GF-D8 (cell line): ENCODE data around the gene PTCSC3.

ENCODE experiments used
- DNase-seq: peaks from one replicate; lab custom pipeline; 2025; lab: John Stamatoyannopoulos, UW

The PTCSC3 gene

DNA sequence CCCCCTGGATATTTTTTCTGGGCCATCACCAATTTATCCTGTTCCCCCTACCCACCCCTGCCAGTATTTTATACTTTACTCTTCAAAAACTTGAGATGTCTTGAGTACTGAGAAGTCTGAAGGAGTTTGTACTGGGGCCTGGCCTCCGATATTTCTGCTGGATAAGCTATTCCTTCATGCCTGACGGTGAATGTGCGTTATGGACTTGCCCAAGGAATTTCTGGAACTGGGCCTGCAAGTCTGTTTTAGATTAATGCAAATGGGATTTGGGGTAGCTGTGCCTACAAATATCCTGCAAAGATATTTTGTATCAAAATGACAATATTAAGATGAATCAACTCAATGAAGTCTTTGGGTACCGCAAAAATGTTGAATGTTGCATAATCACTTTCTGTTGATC is at the start of gene PTCSC3:
Gene PTCSC3 (minus strand): TSS at position 199 of the 400 bp plus-strand sequence.
- DNase-seq = no peak

GRCh38 chr14:36226164-36226563 is 49.6 kb upstream of the PTCSC3 start:
- no peak for DNase-seq

- DNase-seq = no peak
These were observed 47.7 kb upstream of the PTCSC3 start for GRCh38 chr14:36224176-36224575.

DNA sequence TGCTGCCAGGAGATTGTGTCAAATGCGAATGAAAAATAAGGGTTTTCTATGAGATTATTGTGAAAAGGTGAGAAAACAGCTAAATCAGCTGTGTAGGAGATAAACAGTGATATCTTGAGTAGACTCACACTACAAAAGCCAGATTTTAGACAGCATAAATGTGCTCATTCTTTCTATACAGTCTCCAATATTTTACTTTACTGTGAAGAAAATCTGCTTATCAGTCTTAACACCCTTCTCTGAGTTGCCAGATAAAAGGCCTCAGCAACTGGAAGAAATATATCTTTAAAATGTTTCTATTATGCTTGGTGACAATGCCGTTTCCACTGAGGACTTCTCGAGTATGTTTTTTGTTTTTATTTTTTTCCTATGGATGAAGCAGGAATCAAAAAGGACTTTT is 47.0 kb upstream of the PTCSC3 start:
- no peak for DNase-seq

DNA sequence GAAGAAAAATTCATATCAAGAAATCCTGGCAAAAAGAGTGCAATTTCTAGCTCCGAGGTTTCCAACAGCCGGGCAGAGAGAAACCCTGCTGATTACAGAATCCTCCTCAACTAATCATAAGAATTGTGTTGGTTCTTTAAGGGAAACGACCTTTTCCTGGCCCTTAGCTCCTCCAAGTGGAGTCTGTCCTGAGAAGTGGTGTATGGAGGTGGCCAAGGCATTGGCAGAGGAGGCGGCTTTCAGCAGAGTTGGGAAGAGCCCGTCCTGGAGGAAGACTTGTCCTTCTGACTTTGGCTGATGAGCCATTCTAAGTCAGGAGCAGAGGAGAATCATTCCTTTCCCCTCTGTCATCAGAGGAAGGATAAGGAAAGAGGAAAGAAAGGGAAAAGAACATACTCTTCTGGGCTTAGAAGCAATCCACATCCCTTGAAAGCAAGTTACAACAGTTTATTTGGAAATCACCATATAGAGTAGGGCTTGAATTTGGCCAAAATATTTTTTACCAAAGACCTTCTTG is 46.5 kb upstream of the PTCSC3 start:
- DNase-seq = no peak

- no peak for DNase-seq
These were observed 45.8 kb upstream of the PTCSC3 start for GRCh38 chr14:36222337-36222736.

- no peak for DNase-seq
These were observed 44.6 kb upstream of the PTCSC3 start for GRCh38 chr14:36221112-36221511.

GRCh38 chr14:36217732-36218131 is 41.2 kb upstream of the PTCSC3 start:
- DNase-seq = no peak

GRCh38 chr14:36217027-36217426 is 40.5 kb upstream of the PTCSC3 start:
- DNase-seq = no peak

DNA sequence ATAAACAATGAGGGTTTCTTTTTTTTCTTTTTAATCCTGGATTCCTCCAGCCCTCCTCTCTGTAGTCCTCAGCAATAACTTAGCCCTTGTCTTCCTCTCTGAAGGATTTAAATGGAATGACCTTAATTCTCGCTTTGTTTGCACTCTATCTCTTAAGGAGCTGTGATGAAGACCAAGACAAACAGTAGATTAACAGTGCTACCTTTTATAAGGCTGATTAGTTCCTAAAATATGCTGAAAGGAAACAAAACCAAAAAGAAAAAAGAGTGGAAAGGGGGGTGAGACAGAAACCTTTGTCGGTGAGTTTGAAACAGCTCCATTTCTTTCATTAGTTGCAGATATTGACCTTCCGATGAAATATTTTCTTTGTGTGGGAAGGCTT is 38.7 kb upstream of the PTCSC3 start:
- DNase-seq = no peak

- DNase-seq = no peak
These were observed 38.1 kb upstream of the PTCSC3 start for GRCh38 chr14:36214476-36215216.

DNA sequence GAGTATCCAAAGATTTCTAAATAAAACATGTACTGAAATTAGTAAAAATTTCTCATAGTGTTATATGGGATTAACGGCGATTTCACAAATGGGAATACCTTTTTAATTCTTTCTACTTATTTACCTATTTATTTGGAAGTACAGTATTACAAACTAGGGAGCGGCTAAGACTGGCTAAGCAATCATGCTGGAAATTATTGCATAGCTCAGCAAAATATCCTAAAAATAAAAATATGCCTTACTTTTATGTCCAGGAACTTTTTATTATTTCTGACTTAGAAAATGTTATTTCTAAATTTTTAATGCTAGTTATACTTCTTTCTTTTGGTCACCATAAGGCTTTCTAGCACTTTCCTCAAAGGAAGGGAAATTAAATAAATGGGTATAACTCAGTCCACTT is 36.5 kb upstream of the PTCSC3 start:
- no peak for DNase-seq

GRCh38 chr14:36212577-36212976 is 36.1 kb upstream of the PTCSC3 start:
- DNase-seq = no peak

DNA sequence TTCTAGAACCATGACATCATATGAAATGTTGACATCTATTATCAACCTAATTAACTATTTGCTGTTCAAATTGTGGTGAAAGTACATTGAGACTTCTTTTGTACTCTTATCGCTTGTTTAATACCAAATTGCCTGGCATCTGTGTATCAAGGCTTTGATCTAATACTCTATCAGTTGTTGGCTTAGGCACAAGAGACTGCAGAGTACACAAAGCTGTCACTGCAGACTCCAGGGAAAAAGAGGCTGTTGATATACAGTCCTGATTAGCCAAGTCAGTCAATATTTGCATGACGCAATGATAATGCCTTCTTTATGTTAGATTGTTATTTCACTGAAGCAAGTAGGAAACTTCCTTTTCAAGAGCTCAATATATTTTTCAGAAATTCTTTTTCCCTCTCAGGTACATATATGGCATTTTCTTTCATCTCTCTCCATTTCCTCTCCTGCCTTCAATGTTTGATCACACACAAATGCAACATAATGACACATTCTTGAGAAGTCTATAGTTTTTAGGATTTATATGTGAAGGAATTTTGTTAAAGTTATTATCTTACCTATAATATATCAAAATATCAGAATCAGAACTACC is 32.3 kb upstream of the PTCSC3 start:
- no peak for DNase-seq

GRCh38 chr14:36207500-36207899 is 31.0 kb upstream of the PTCSC3 start:
- DNase-seq = no peak

DNA sequence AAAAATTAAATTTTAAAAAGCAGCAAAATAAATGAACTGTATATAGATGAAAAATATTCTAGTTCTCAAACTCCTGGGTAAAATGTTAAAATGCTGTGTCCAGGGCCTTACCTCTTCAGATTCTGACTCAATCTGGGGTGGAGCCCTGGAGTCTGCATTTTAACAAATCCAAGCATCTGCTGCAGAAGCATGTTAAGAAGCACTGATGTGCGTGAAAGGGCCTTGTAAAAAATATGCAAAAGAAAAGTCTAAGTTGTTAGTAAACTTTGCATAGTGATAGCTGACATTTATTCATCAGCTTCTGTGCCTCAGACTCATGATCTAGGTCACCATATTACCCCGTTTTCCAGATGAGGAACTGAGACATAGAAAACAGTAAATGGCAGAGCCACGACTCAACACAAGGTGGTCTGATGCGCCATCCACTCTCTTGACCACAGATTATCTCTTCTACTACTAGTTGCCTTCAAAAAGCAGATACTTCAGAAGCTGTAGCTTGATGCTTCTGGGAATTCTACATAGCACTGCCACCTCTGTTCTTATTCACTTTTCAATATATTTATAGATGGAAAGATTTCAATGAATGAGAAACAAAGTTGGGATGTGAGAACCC is 28.0 kb upstream of the PTCSC3 start:
- DNase-seq = no peak

- no peak for DNase-seq
These were observed 21.9 kb upstream of the PTCSC3 start for GRCh38 chr14:36198378-36198777.

- DNase-seq = no peak
These were observed 18.1 kb upstream of the PTCSC3 start for GRCh38 chr14:36194663-36195062.

GRCh38 chr14:36192530-36192929 is 16.0 kb upstream of the PTCSC3 start:
- DNase-seq = no peak

GRCh38 chr14:36183402-36183801 is 6.9 kb upstream of the PTCSC3 start:
- no peak for DNase-seq

- DNase-seq = no peak
These were observed 4.9 kb upstream of the PTCSC3 start for GRCh38 chr14:36181417-36181816.

DNA sequence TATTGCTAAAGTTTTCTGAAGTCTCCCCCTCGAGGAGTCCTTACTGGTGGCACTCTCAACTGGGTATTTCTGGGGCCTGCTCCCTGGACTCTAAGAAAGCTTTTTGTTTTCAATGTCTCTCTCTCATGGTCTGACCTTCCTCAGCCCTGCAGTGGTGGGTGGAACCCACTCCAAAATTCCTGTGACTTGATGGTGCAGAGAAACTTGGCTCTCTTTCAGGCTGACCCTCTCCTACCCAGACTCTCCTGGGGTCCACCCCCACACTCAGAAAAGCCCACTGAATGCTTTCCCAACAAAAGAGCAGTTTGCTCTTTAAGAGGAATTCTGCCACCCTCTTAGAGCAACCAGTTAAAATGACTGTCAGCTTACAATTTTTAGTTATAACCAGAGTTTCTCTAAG is 967 bp upstream of the PTCSC3 start:
- no peak for DNase-seq

GRCh38 chr14:36174767-36175424 is 1.6 kb downstream of the PTCSC3 start:
- no peak for DNase-seq
